Psoas muscle (tissue), 8 donors: ENCODE data around the gene ZNF185. TPM values are rescaled to one million over a fixed set of nuclear protein-coding genes. Genes with fewer than 3 reads are reported as not detected.

ENCODE experiments used
- ATAC-seq, 4 donors: fragments of 200-7000 bp; cut with Tn5 transposase; one replicate each; pipeline ENCODE4 v1.9.1; 2020; ENCODE audit warnings: moderate library complexity in 3 of 4, mild to moderate bottlenecking in 2 of 4
- DNase-seq, 2 donors: peaks; one replicate each; pipeline ENCODE4 v3.0.0-alpha.2; 2020
- H3K27ac ChIP-seq: fragments of 200-600 bp; one replicate; pipeline ENCODE4 v1.8.0; 2022
- H3K27me3 ChIP-seq, 3 donors: fragments of 200-600 bp in 1 of 3; one replicate each; pipeline versions ENCODE4 v1.6.1 to v1.8.0; 2013 to 2022; ENCODE audit warnings: low read length in 2 of 3, mild to moderate bottlenecking in 2 of 3, moderate library complexity in 1 of 3; ENCODE audit not compliant: insufficient read depth in 3 of 3
- H3K36me3 ChIP-seq, 2 donors: fragments of 200-600 bp in 1 of 2; one replicate each; pipeline versions ENCODE4 v1.6.1 to v1.8.0; 2013 to 2022; ENCODE audit warnings: low read depth in 1 of 2, mild to moderate bottlenecking in 1 of 2, moderate library complexity in 1 of 2; ENCODE audit not compliant: insufficient read depth in 1 of 2
- H3K4me1 ChIP-seq: fragments of 200-600 bp; one replicate; pipeline ENCODE4 v1.8.0; 2022
- H3K4me3 ChIP-seq: fragments of 200-600 bp; one replicate; pipeline ENCODE4 v1.8.0; 2022; ENCODE audit warnings: mild to moderate bottlenecking
- H3K9me3 ChIP-seq: fragments of 200-600 bp; one replicate; pipeline ENCODE4 v1.8.0; 2022
- WGBS, 3 donors: extraction: QIAGEN DNeasy Blood & Tissue Kit; methylation state at CpG; one replicate each; pipeline versions ENCODE4 v1.1.6 to v1.1.7; 2013; 5-methylcytosine and 5-hydroxymethylcytosine counted together
- intact Hi-C, 2 donors: fragments of 100-400 bp; cut with DNase I; formaldehyde crosslinking; loops; one replicate each; pipeline versions ENCODE4 v1.11.0 to v1.14.2; 2022
- polyA plus RNA-seq, 3 donors: library from polyadenylated mRNA; stranded (reverse); fragments of 200-250 nt; gene quantifications; one replicate each; pipeline ENCODE4 v1.2.3, GENCODE V29; 2013
- total RNA-seq, 4 donors: library from RNA; stranded (reverse); fragmentation: NEBNext Ultra II Directional in 2 of 4; extraction: Animal tissue kit (Norgen Biotek cat#: 25700) in 2 of 4; gene quantifications; one replicate each; pipeline versions ENCODE4 v1.2.1 to v1.2.4, GENCODE V29; 2021 to 2023
- TF ChIP-seq, protein P1 (sequence below): fragments of 200-600 bp; IDR thresholded peaks from one replicate; pipeline ENCODE4 v1.8.0; 2022; ENCODE audit warnings: antibody characterized with exemption
- donor health status: healthy with polysubstance abuse.
- donor health status: DM: no; HTN: no; CAD: no; lungs with moderate emphysema.
- donor health status: Bipolar disorder and iron deficiency.
- donor health status: healthy.
- donor health status: DM: yes; HTN: yes; CAD: no.
- donor health status: DM: no; HTN: no; CAD: no.
- donor health status: DM: no; HTN: no; CAD: no.
- donor health status: DM: yes; HTN: yes; CAD: no.

Gene ZNF185
- total and polyA plus RNA-seq, 7 donors: 0.79 to 1.5 (median 1.3) TPM

DNA sequence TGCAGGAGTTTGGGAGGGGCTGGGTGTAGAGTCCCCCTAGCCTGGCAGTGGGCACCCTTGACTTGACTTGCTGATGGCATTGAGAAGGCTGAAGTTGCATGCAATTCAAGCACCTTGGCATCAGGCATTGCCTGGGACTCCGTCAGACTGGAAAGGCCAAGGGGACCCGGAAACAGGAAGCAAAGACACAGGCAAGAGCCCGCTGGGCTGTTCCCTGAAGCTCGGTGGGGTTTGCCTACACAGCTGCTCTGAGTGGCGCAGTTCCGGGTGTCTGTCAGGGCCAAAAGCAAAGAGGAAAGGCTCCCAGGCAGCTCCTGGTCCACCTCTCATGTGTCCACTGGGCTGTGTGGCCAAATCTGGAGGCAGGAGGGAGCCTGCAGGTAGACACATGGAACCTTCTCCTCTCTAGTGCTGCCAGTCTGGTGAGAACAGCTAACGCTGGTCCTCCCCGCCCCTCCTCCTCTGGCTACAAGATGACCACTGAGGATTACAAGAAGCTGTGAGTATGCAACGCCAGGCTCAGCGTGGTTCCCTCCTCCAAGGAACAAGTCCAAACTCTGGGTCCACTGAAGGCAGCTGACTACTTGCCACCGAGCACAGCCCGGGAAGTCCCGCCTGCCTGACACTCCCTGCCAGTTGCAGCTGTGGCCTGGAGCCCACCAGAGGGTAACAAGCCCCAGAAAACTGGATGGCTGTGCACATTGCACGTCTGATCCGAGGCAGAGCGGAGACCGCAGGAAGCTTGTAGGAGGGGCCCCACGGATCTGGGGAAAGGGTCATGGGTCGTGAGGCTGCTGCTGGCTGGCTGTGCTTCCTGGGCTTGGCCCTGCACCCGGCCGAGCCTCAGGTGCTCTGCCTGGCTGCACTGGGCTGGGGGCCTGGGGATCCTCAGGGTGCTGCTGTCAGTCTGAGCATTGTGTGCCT, 20.1 kb downstream of the ZNF185 start:
- Histone ChIP-seq H3K4me3 (no peak overlapping the region), H3K4me1 (no peaks in the 10 kb centered on the region), H3K27ac (no peak overlapping the region), H3K9me3 (no peaks in the 10 kb centered on the region), H3K36me3 (no peaks in the 10 kb centered on the region), H3K27me3 (peaks cover 0 to 5% (median 0%) of the 10 kb centered on the region in 3 donors)
- DNase-seq: no peak
- TF ChIP-seq, protein P1, sequence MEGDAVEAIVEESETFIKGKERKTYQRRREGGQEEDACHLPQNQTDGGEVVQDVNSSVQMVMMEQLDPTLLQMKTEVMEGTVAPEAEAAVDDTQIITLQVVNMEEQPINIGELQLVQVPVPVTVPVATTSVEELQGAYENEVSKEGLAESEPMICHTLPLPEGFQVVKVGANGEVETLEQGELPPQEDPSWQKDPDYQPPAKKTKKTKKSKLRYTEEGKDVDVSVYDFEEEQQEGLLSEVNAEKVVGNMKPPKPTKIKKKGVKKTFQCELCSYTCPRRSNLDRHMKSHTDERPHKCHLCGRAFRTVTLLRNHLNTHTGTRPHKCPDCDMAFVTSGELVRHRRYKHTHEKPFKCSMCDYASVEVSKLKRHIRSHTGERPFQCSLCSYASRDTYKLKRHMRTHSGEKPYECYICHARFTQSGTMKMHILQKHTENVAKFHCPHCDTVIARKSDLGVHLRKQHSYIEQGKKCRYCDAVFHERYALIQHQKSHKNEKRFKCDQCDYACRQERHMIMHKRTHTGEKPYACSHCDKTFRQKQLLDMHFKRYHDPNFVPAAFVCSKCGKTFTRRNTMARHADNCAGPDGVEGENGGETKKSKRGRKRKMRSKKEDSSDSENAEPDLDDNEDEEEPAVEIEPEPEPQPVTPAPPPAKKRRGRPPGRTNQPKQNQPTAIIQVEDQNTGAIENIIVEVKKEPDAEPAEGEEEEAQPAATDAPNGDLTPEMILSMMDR: no peak
- intact Hi-C loops: no loop called here
- WGBS, 3 donors: 47 to 62% (median 51%) methylated on average over 14 to 21 of the region's 21 CpGs
- ATAC-seq: no peak

DNA sequence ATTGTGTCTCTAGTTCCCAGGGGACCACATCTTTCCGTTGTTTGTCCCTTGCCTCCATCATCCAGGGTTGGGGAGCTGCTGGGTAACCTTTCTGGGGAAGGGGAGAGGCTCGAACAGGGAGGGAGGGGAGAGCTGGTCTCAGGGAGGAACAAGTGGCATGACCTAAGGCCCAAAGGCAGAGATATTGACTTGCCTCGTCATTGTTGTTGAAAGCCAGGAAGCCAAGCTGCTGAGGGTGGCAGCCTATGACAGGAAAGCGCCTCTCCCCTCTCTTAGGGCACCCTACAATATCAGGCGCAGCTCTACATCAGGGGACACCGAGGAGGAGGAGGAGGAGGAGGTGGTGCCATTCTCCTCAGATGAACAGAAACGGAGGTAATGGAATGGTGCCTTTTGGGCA, 20.8 kb downstream of the ZNF185 start:
- H3K36me3 ChIP-seq: no peaks in the 10 kb centered on the region
- H3K27me3 ChIP-seq: peaks cover 0 to 5% (median 0%) of the 10 kb centered on the region in 3 donors
- no peak overlapping the region for H3K4me3 ChIP-seq
- intact Hi-C loops: no loop called here
- TF ChIP-seq, protein P1: no peak
- ATAC-seq (no peak), DNase-seq (no peak)
- 68 to 80% (median 72%) methylated on average over 5 to 7 of the region's 7 CpGs for WGBS, 3 donors
- H3K9me3 ChIP-seq: no peaks in the 10 kb centered on the region
- H3K4me1 ChIP-seq: no peaks in the 10 kb centered on the region
- no peak overlapping the region for H3K27ac ChIP-seq

DNA sequence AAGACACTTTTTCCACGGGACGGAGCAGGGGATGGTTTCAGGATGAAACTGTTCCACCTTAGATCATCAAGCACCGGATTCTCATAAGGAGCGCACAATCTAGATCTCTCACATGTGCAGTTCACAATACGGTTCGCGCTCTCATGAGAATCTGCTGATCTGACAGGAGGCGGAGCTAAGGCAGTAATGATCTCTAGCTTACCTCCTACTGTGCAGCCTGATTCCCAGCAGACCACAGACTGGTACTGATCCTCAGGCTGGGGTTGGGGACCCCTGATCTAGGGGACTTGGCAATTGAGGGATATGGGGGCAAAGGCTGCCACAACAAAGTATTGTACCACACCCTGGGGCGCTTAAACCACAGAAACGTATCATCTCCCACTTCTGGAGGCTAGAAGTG, 25.7 kb downstream of the ZNF185 start:
- Histone ChIP-seq H3K4me3 (no peak overlapping the region), H3K36me3 (no peaks in the 10 kb centered on the region), H3K27me3 (peaks cover 0 to 13% (median 0%) of the 10 kb centered on the region in 3 donors), H3K4me1 (no peaks in the 10 kb centered on the region), H3K27ac (no peak overlapping the region), H3K9me3 (no peaks in the 10 kb centered on the region)
- TF ChIP-seq, protein P1: no peak
- DNase-seq: no peak
- no peak for ATAC-seq
- 77 to 87% (median 82%) methylated on average over 10 of the region's 10 CpGs for WGBS, 3 donors
- intact Hi-C loops: no loop called here

DNA sequence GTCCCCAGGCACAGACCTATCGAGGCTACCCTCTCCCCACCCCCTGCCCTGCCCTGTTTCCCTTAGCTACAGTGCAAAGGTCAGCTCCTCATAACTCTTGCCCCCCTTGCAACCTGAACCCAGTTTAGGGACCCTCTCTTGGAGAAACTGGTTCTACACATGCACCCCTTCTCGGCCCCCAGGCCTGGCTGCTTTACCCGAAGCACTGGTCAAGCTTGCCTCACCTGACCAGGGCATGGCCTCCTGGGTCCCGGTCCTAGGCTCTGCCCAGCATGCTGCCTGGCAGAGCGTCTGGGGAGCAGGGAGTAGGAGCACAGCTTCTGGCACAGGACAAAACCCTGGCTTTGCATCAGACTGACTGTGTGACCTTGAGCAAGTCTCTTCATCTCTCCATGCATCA, 28.0 kb downstream of the ZNF185 start:
- 71 to 86% (median 85%) methylated on average over 4 to 5 of the region's 5 CpGs for WGBS, 3 donors
- no peak for ATAC-seq

More for the DNA sequence above, 28.0 kb downstream of the ZNF185 start:
- H3K4me1 ChIP-seq: no peaks in the 10 kb centered on the region
- peaks cover 0 to 20% (median 0%) of the 10 kb centered on the region in 3 donors for H3K27me3 ChIP-seq
- no peaks in the 10 kb centered on the region for H3K9me3 ChIP-seq
- TF ChIP-seq, protein P1: no peak
- intact Hi-C loops: no loop called here
- H3K27ac ChIP-seq: no peak overlapping the region
- H3K4me3 ChIP-seq: no peak overlapping the region
- H3K36me3 ChIP-seq: no peaks in the 10 kb centered on the region
- no peak for DNase-seq
